HEK293T (cell line): ENCODE data around the gene SRP14.

Experiments
- ARNT ChIP-seq: fragments of 450-650 bp; IDR thresholded peaks from 2 replicates; pipeline ENCODE4 v1.6.1; 2017; ENCODE audit warnings: mild to moderate bottlenecking
- BHLHE40 ChIP-seq: fragments of 450-650 bp; IDR thresholded peaks from 2 replicates; pipeline ENCODE4 v1.6.1; 2016; ENCODE audit warnings: mild to moderate bottlenecking, moderate library complexity, borderline replicate concordance
- FOXA1 ChIP-seq: fragments of 450-650 bp; IDR thresholded peaks from 2 replicates; pipeline ENCODE4 v1.6.1; 2016; ENCODE audit warnings: mild to moderate bottlenecking
- FOXK2 ChIP-seq: fragments of 450-650 bp; IDR thresholded peaks from 2 replicates; pipeline ENCODE4 v1.6.1; 2016; ENCODE audit warnings: mild to moderate bottlenecking
- FOXM1 ChIP-seq: fragments of 450-650 bp; IDR thresholded peaks from 2 replicates; pipeline ENCODE4 v1.6.1; 2017; ENCODE audit warnings: mild to moderate bottlenecking, borderline replicate concordance
- L3MBTL2 ChIP-seq: fragments of 450-650 bp; conservative IDR thresholded peaks from 2 replicates; pipeline ENCODE4 v1.6.1; 2016; ENCODE audit warnings: mild to moderate bottlenecking
- LEF1 ChIP-seq: fragments of 450-650 bp; IDR thresholded peaks from 2 replicates; pipeline ENCODE4 v1.6.1; 2017; ENCODE audit warnings: mild to moderate bottlenecking, borderline replicate concordance
- NFRKB ChIP-seq: fragments of 450-650 bp; IDR thresholded peaks from 2 replicates; pipeline ENCODE4 v1.6.1; 2016; ENCODE audit warnings: mild to moderate bottlenecking, moderate library complexity
- SP1 ChIP-seq: fragments of 450-650 bp; IDR thresholded peaks from 2 replicates; pipeline ENCODE4 v1.6.1; 2017
- SUZ12 ChIP-seq: fragments of 450-650 bp; IDR thresholded peaks from 2 replicates; pipeline ENCODE4 v1.6.1; 2016; ENCODE audit warnings: mild to moderate bottlenecking
- TARDBP ChIP-seq: fragments of 450-650 bp; IDR thresholded peaks from 2 replicates; pipeline ENCODE4 v1.6.1; 2016

GRCh38 chr15:40040770-40041169 is 1.8 kb upstream of the SRP14 start:
- TF ChIP-seq SUZ12 (no peak), FOXA1 (no peak), SP1 (no peak), LEF1 (no peak), ARNT (no peak), TARDBP (no peak), FOXM1 (no peak), FOXK2 (no peak), NFRKB (no peak), BHLHE40 (no peak), L3MBTL2 (no peak)
